Activated T-helper 9 cell treated with anti-CD3 and anti-CD28 coated beads, Interleukin-2, amount 50 U/mL, for 16 hours (primary cell): ENCODE data around the gene HMCN2.
A peak's percentile ranks its signal among the peaks of the same experiment; 100 is the strongest.
"Not testable (repeated sequence)": the region's sequence is repeated elsewhere in the genome, so short reads cannot be mapped to it uniquely, and the experiment has no call there.

Source experiments
- DNase-seq: peaks from one replicate; pipeline ENCODE4 v3.0.0-alpha.2; 2020; ENCODE audit warnings: low read depth

HMCN2 gene

GRCh38 chr9:130432796-130433167 lies 167.2 kb downstream of the HMCN2 start:
- no peak for DNase-seq

- no peak for DNase-seq
Observed at GRCh38 chr9:130433168-130433946, 167.8 kb downstream of the HMCN2 start.

GRCh38 chr9:130433947-130434262 lies 168.3 kb downstream of the HMCN2 start:
- DNase-seq, result no peak

GRCh38 chr9:130434656-130435055 lies 169.1 kb downstream of the HMCN2 start:
- DNase-seq, result not testable (repeated sequence)

- no peak for DNase-seq
Observed at GRCh38 chr9:130437011-130437789, 171.6 kb downstream of the HMCN2 start.

- DNase-seq, result no peak
Observed at GRCh38 chr9:130438382-130438981, 172.9 kb downstream of the HMCN2 start.

GRCh38 chr9:130441031-130441430 lies 175.5 kb downstream of the HMCN2 start:
- DNase-seq, result no peak

GRCh38 chr9:130442746-130443455 lies 177.3 kb downstream of the HMCN2 start:
- DNase-seq, result no peak

GRCh38 chr9:130443456-130443801 lies 177.9 kb downstream of the HMCN2 start:
- no peak for DNase-seq

- DNase-seq, result no peak
Observed at GRCh38 chr9:130443840-130444492, 178.4 kb downstream of the HMCN2 start.

GRCh38 chr9:130444565-130445221 lies 179.1 kb downstream of the HMCN2 start, which contains the start of gene ASS1:
ASS1 (plus strand) TSS chr9:130444961; CDS start chr9:130452229, 7,268 bp downstream.
- peak; percentile 35 for DNase-seq

- no peak for DNase-seq
Observed at GRCh38 chr9:130445268-130445983, 179.9 kb downstream of the HMCN2 start.

- no peak for DNase-seq
Observed at GRCh38 chr9:130446101-130446861, 180.7 kb downstream of the HMCN2 start.

- no peak for DNase-seq
Observed at GRCh38 chr9:130447193-130447816, 181.7 kb downstream of the HMCN2 start.

GRCh38 chr9:130448035-130448624 lies 182.6 kb downstream of the HMCN2 start:
- no peak for DNase-seq

GRCh38 chr9:130448771-130449603 lies 183.4 kb downstream of the HMCN2 start:
- no peak for DNase-seq

- no peak for DNase-seq
Observed at GRCh38 chr9:130450344-130451003, 184.9 kb downstream of the HMCN2 start.

GRCh38 chr9:130451004-130451390 lies 185.4 kb downstream of the HMCN2 start:
- no peak for DNase-seq
